Glutamatergic neuron (in vitro differentiated cells): ENCODE data around the gene WASF3. TPM values are rescaled to one million over a fixed set of nuclear protein-coding genes. Genes with fewer than 3 reads are reported as not detected.

ENCODE experiments used
- DNase-seq: peaks from one replicate; pipeline ENCODE4 v3.0.0; 2022
- H3K27ac Mint-ChIP-seq: one replicate; pipeline ENCODE4 v1.8.0; 2020; ENCODE audit warnings: mild to moderate bottlenecking, mixed read lengths, inconsistent platforms; ENCODE audit not compliant: unreplicated experiment
- H3K27me3 Mint-ChIP-seq: one replicate; pipeline ENCODE4 v1.8.0; 2020; ENCODE audit warnings: mild to moderate bottlenecking, moderate library complexity, mixed read lengths, inconsistent platforms; ENCODE audit not compliant: unreplicated experiment
- H3K36me3 Mint-ChIP-seq: one replicate; pipeline ENCODE4 v1.8.0; 2020; ENCODE audit warnings: mild to moderate bottlenecking, mixed read lengths, inconsistent platforms; ENCODE audit not compliant: unreplicated experiment
- H3K4me1 Mint-ChIP-seq: one replicate; pipeline ENCODE4 v1.8.0; 2020; ENCODE audit warnings: mild to moderate bottlenecking, low read depth, mixed read lengths, inconsistent platforms; ENCODE audit not compliant: unreplicated experiment
- H3K4me3 Mint-ChIP-seq: one replicate; pipeline ENCODE4 v1.8.0; 2020; ENCODE audit warnings: mild to moderate bottlenecking, mixed read lengths, inconsistent platforms; ENCODE audit not compliant: unreplicated experiment
- H3K9me3 Mint-ChIP-seq: one replicate; pipeline ENCODE4 v1.8.0; 2020; ENCODE audit warnings: mild to moderate bottlenecking, moderate library complexity, mixed read lengths, inconsistent platforms; ENCODE audit not compliant: unreplicated experiment
- total RNA-seq: library from RNA; stranded (reverse); fragmentation: NEBNext Ultra II Directional; extraction: Animal tissue kit (Norgen Biotek cat#: 25700); gene quantifications from one replicate; pipeline ENCODE4 v1.2.1, GENCODE V29; 2021; ENCODE audit not compliant: unreplicated experiment
- TF ChIP-seq, protein P1 (sequence below): fragments of 200-600 bp; sonication (generic); IDR thresholded peaks from one replicate; pipeline ENCODE4 v1.5.0; 2021; ENCODE audit not compliant: partially characterized antibody, unreplicated experiment

Gene WASF3
- total RNA-seq, 1 donor from 2014 or later: 10.1 TPM

DNA sequence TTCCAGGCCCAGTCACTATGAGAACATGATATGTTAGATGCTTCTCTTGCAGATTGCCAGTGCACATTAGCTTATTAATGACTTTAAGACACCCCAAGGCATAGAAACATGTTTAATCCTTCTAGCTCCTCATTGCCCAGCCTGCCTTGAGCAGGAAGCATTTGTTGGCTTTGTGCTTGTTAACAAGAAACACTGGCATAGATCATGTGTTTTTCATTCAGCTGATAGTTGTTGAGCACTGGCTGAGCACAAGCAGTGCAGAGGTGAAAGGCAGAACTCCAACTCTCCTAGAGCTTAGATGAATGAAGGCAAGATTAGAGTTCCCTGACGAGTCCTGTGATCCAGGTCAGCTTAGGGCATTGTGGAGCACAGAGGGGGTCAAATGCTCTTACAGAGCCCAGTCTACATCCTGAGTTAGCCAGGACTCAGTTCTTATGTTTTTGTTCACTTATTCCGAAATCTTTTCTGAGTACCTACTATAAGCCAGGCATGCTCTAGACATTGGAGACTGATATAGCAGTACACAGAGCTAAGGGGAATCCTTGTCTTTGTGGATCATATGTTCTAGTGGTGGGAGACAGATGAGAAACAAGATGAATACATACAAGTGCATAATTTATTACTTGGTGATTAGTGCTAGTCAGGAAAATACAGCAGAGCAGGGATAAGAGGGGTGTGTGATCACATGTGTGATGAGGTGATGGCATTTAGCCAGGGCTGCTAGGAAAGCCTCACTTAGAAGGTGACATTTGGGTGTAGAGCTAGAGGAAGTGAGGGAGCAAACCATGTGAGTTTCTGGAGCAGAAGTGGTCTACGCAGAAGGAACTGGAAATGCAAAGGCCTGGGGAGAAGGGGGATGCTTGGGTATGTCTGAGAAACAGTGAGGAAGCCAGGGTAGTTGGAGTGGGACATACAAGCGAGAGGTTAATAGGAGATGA lies 101.2 kb downstream of the WASF3 start:
- no peaks in the 10 kb centered on the region for H3K36me3 Mint-ChIP-seq
- H3K27ac Mint-ChIP-seq: no peak overlapping the region
- H3K9me3 Mint-ChIP-seq: no peaks in the 10 kb centered on the region
- no peaks in the 10 kb centered on the region for H3K4me1 Mint-ChIP-seq
- H3K27me3 Mint-ChIP-seq: peaks cover 2% of the 10 kb centered on the region
- TF ChIP-seq, protein P1, sequence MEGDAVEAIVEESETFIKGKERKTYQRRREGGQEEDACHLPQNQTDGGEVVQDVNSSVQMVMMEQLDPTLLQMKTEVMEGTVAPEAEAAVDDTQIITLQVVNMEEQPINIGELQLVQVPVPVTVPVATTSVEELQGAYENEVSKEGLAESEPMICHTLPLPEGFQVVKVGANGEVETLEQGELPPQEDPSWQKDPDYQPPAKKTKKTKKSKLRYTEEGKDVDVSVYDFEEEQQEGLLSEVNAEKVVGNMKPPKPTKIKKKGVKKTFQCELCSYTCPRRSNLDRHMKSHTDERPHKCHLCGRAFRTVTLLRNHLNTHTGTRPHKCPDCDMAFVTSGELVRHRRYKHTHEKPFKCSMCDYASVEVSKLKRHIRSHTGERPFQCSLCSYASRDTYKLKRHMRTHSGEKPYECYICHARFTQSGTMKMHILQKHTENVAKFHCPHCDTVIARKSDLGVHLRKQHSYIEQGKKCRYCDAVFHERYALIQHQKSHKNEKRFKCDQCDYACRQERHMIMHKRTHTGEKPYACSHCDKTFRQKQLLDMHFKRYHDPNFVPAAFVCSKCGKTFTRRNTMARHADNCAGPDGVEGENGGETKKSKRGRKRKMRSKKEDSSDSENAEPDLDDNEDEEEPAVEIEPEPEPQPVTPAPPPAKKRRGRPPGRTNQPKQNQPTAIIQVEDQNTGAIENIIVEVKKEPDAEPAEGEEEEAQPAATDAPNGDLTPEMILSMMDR: no peak
- DNase-seq: no peak
- H3K4me3 Mint-ChIP-seq: no peak overlapping the region

DNA sequence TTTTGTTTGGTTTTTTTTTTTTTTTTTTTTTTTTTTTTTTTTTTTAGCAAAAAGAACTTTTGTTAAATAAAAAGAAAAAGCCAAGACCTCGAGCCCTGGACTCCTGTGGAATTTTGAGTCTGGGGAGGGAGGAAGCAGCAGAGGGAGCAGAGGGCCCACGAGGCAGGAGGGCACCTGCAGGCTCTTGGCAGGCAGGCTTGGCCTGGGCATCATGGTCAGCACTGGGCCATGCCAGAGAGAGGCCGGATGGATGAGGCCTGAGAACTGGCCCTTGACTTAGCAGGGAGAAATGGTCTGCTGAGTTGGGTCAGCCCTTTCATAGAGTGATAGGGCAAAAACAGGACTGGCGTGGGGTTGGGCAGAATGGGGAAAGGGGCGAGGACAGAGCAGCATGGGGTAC lies 102.7 kb downstream of the WASF3 start:
- no peak overlapping the region for H3K4me3 Mint-ChIP-seq
- no peaks in the 10 kb centered on the region for H3K36me3 Mint-ChIP-seq
- TF ChIP-seq, protein P1: no peak
- H3K9me3 Mint-ChIP-seq: peaks cover 2% of the 10 kb centered on the region
- peaks cover 3% of the 10 kb centered on the region for H3K4me1 Mint-ChIP-seq
- no peak for DNase-seq
- no peak overlapping the region for H3K27ac Mint-ChIP-seq
- peaks cover 2% of the 10 kb centered on the region for H3K27me3 Mint-ChIP-seq

DNA sequence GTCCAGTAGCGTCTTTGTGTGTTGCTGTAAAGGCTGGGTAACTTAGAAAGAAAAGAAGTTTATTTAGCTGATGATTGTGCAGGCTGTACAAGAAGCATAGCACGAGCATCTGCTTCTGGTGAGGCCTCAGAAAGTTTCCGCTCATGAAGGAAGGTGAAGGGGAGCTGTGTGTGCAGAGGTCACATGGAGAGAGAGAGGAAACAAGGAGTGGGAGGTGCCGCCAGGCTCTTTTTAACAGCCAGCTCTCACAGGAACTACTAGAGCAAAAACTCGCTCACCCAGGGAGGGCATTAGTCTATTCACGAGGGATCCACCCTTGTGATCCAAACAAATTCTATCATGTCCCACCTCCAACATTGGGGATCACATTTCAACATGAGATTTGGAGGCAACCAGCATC lies 103.3 kb downstream of the WASF3 start:
- H3K4me3 Mint-ChIP-seq: no peak overlapping the region
- H3K36me3 Mint-ChIP-seq: no peaks in the 10 kb centered on the region
- H3K9me3 Mint-ChIP-seq: peaks cover 2% of the 10 kb centered on the region
- no peak overlapping the region for H3K27ac Mint-ChIP-seq
- peaks cover 3% of the 10 kb centered on the region for H3K4me1 Mint-ChIP-seq
- peaks cover 2% of the 10 kb centered on the region for H3K27me3 Mint-ChIP-seq
- TF ChIP-seq, protein P1: no peak
- DNase-seq: no peak

DNA sequence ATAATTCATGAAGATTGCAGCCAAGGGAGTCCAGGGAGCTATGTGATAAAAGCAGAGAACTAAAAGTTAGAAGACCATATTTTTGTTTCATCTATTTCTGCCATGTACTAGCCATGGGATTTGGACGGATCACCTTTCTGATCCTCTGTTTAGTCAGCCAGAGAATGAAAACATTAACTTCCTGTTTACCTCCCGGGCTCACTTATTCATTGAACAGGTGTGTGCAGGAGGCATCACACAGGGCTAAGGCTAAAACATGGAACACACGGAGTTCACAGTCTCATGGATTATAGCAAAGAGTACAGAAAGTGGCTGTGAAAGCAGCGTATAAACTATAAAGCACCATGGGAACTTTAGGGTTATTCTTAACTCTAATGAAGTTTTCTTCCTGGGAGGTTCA lies 106.3 kb downstream of the WASF3 start:
- peaks cover 2% of the 10 kb centered on the region for H3K27me3 Mint-ChIP-seq
- peaks cover 4% of the 10 kb centered on the region for H3K36me3 Mint-ChIP-seq
- no peak for DNase-seq
- H3K9me3 Mint-ChIP-seq: peaks cover 2% of the 10 kb centered on the region
- no peak overlapping the region for H3K27ac Mint-ChIP-seq
- H3K4me1 Mint-ChIP-seq: peaks cover 3% of the 10 kb centered on the region
- no peak overlapping the region for H3K4me3 Mint-ChIP-seq
- TF ChIP-seq, protein P1: no peak

DNA sequence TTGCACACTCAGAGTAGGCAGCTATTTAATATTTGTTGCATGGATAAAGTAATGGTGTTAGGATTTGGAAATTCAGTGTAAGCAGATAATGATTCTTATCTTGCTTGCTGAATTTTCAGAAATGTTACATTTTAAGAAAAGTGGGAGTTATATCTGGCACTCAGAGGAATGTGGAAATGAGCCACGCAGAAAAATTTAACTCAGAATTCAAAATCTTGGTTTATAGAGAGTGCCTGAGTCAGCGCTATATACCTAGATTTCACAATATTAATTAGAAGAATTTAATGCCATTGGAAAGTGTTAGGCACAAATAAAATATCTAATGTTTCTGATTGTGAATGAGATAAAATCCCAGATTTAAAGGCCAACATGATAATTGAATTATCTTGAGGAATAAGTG lies 106.8 kb downstream of the WASF3 start:
- Mint-ChIP-seq H3K4me1 (peaks cover 3% of the 10 kb centered on the region), H3K4me3 (no peak overlapping the region), H3K27ac (no peak overlapping the region), H3K36me3 (peaks cover 4% of the 10 kb centered on the region), H3K27me3 (peaks cover 2% of the 10 kb centered on the region), H3K9me3 (peaks cover 2% of the 10 kb centered on the region)
- no peak for DNase-seq
- TF ChIP-seq, protein P1: no peak
